OCI-LY3 (cell line): ENCODE results near the gene KRTAP5-3.

Experiments used
- CTCF ChIP-seq: fragments of 200-600, 300-600 bp; sonication (generic); IDR thresholded peaks from 2 replicates; pipeline ENCODE4 v1.5.1; 2014; ENCODE audit warnings: antibody characterized with exemption, low read length, low read depth
- EZH2phosphoT487 ChIP-seq: fragments of 200-600 bp; shearing (Covaris generic); IDR thresholded peaks from 2 replicates; pipeline ENCODE4 v1.6.1; 2018; ENCODE audit warnings: antibody characterized with exemption, mixed run types, low read depth

GRCh38 chr11:1570531-1570895 is 37.8 kb downstream of the KRTAP5-3 start:
- no peak for TF ChIP-seq CTCF
- TF ChIP-seq EZH2phosphoT487 = no peak
